OCI-LY7 (cell line): ENCODE data around the gene ULBP1. TPM values are rescaled to one million over a fixed set of nuclear protein-coding genes. Genes with fewer than 3 reads are reported as not detected.
"Not testable (repeated sequence)": the region's sequence is repeated elsewhere in the genome, so short reads cannot be mapped to it uniquely, and the experiment has no call there.

Source experiments
- BruUV-seq: library from RNA; stranded (reverse); fragments of 400-500 nt; replicated peaks from 2 replicates; lab custom pipeline; 2021; lab: Mats Ljungman, UMichigan
- CTCF ChIA-PET: fragments of 300-600 bp; sonication (Branson Sonifier 250); formaldehyde crosslinking; loops from one replicate; lab custom pipeline; 2022; ENCODE audit warnings: antibody characterized with exemption; ENCODE audit not compliant: unreplicated experiment; lab: Charles Lee
- POLR2A ChIA-PET: fragments of 300-600 bp; sonication (Branson Sonifier 250); formaldehyde crosslinking; loops from one replicate; lab custom pipeline; 2022; ENCODE audit warnings: antibody characterized with exemption; lab: Charles Lee
- DNase-seq: peaks from one replicate; pipeline ENCODE4 v3.0.0-alpha.2; 2015; ENCODE audit warnings: low spot score
- H2AFZ ChIP-seq: fragments of 200-600 bp; sonication (generic), shearing (Covaris generic); 2 replicates; pipeline ENCODE4 v1.6.1; 2014; ENCODE audit warnings: mild to moderate bottlenecking, antibody characterized with exemption, low read length, moderate library complexity
- H3K27ac ChIP-seq: fragments of 200-600 bp; sonication (generic); 2 replicates; pipeline ENCODE4 v1.5.1; 2014; ENCODE audit warnings: mixed run types, low read depth, mild to moderate bottlenecking, moderate library complexity, low read length, inconsistent platforms; ENCODE audit not compliant: poor library complexity, severe bottlenecking
- H3K36me3 ChIP-seq: fragments of 200-600 bp; sonication (generic); 2 replicates; pipeline ENCODE4 v1.6.1; 2014; ENCODE audit warnings: mild to moderate bottlenecking, antibody characterized with exemption, low read length, moderate library complexity, mixed read lengths; ENCODE audit not compliant: insufficient read depth
- H3K4me1 ChIP-seq: fragments of 200-600 bp; sonication (generic); 2 replicates; pipeline ENCODE4 v1.5.1; 2014; ENCODE audit warnings: mild to moderate bottlenecking, low read length; ENCODE audit not compliant: insufficient read depth, poor library complexity, severe bottlenecking
- H3K4me2 ChIP-seq: fragments of 200-600 bp; sonication (generic); 2 replicates; pipeline ENCODE4 v1.6.1; 2014; ENCODE audit warnings: mild to moderate bottlenecking, low read length
- H3K4me3 ChIP-seq: fragments of 200-600 bp; sonication (generic); 2 replicates; pipeline ENCODE4 v1.5.1; 2014; ENCODE audit warnings: mild to moderate bottlenecking, low read depth, low read length; ENCODE audit not compliant: poor library complexity, severe bottlenecking
- H3K79me2 ChIP-seq: fragments of 200-600 bp; sonication (generic); 2 replicates; pipeline ENCODE4 v1.6.1; 2016; ENCODE audit warnings: low read depth, mild to moderate bottlenecking, low read length, moderate library complexity, mixed read lengths; ENCODE audit not compliant: insufficient read depth
- H3K9me2 ChIP-seq: fragments of 200-600 bp; sonication (generic); 2 replicates; pipeline ENCODE4 v1.6.1; 2016; ENCODE audit warnings: mild to moderate bottlenecking, low read length, mixed read lengths; ENCODE audit not compliant: insufficient read depth
- H3K9me3 ChIP-seq: fragments of 200-600 bp; sonication (generic); 2 replicates; pipeline ENCODE4 v1.6.1; 2014; ENCODE audit warnings: mild to moderate bottlenecking, mixed run types, low read length, mixed read lengths
- H4K20me1 ChIP-seq: fragments of 200-600 bp; sonication (generic); 2 replicates; pipeline ENCODE4 v1.6.1; 2014; ENCODE audit warnings: mild to moderate bottlenecking, antibody characterized with exemption, low read length, moderate library complexity, mixed read lengths; ENCODE audit not compliant: insufficient read depth
- EZH2phosphoT487 ChIP-seq: fragments of 200-600 bp; sonication (generic); IDR thresholded peaks from 2 replicates; pipeline ENCODE4 v1.6.1; 2018; ENCODE audit warnings: low read depth, borderline replicate concordance, mild to moderate bottlenecking, mixed run types, antibody characterized with exemption, low read length, moderate library complexity, mixed read lengths
- intact Hi-C: fragments of 100-400 bp; cut with micrococcal nuclease; formaldehyde crosslinking; loops from one replicate; pipeline ENCODE4 v1.10.0; 2022; ENCODE audit not compliant: unreplicated experiment
- total RNA-seq, 2 experiments: library from RNA; depleted of rRNA in 1 of 2; stranded (reverse); fragments of >200 nt in 1 of 2; shearing (Covaris generic) in 1 of 2; gene quantifications; 2 replicates each; pipeline ENCODE4 v1.2.3, GENCODE V29; 2014 to 2022
- TF ChIP-seq, protein P1 (sequence below): fragments of 200-600 bp; sonication (generic); conservative IDR thresholded peaks from 2 replicates; pipeline ENCODE4 v1.5.1; 2014; ENCODE audit warnings: mild to moderate bottlenecking, antibody characterized with exemption, low read length, moderate library complexity, mixed read lengths

ULBP1 gene
- total RNA-seq, 2 experiments from 2014 or later = 0.79 to 2.3 TPM

GRCh38 chr6:150017186-150017521 lies 53.4 kb downstream of the ULBP1 start:
- H3K4me1 ChIP-seq, DNase-seq, H3K4me3 ChIP-seq, H3K9me2 ChIP-seq, H2AFZ ChIP-seq, H3K4me2 ChIP-seq, H3K27ac ChIP-seq, H3K36me3 ChIP-seq, H3K79me2 ChIP-seq, BruUV-seq, H3K9me3 ChIP-seq, CTCF ChIA-PET, H4K20me1 ChIP-seq: not testable (repeated sequence)
- intact Hi-C loops = loop anchor here (1.0 to 2.0 kb wide), 3 partner anchors 83 to 318 kb away; no protein-coding TSS in a partner anchor
- POLR2A ChIA-PET = interaction anchor here (0.6 kb wide), 1 partner anchor 315 kb away, joined by 5 read pairs; no protein-coding TSS in a partner anchor
- TF ChIP-seq, protein P1, sequence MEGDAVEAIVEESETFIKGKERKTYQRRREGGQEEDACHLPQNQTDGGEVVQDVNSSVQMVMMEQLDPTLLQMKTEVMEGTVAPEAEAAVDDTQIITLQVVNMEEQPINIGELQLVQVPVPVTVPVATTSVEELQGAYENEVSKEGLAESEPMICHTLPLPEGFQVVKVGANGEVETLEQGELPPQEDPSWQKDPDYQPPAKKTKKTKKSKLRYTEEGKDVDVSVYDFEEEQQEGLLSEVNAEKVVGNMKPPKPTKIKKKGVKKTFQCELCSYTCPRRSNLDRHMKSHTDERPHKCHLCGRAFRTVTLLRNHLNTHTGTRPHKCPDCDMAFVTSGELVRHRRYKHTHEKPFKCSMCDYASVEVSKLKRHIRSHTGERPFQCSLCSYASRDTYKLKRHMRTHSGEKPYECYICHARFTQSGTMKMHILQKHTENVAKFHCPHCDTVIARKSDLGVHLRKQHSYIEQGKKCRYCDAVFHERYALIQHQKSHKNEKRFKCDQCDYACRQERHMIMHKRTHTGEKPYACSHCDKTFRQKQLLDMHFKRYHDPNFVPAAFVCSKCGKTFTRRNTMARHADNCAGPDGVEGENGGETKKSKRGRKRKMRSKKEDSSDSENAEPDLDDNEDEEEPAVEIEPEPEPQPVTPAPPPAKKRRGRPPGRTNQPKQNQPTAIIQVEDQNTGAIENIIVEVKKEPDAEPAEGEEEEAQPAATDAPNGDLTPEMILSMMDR = peak; percentile 66

DNA sequence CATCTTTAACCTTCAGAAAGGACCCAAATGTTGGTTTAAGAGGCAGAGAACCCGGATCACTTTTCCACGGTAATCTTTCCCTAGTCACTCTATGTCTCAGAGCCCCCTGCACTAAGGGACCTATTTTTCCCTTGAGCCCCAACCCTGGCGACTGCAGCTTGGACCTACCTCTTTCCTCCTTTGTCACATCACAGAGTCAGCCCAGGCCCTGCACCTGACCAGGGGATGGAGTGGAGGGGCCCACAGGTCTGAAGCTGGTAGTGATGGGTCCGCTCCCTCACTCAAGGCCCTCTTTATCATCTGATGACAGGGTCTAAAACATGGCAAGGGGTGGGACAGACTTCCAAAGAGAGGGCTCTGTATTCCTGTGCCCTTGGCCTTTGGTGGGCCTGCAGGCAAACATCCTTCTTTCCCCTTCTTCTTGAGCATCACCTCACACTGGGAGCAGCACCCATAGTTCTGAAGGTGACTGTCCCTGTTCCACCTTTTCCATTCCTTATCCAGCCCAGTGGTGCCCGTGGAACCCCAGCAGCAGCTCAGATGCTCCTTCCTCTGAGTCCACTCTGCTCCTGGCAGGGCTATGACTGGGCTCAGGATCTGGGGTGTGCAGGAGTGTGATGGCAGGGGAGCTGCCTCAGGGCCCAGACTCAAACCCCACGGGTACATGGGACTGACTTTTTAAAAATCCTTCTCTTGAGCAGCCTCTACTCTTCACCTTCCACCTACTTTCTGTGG lies 55.3 kb downstream of the ULBP1 start:
- Histone ChIP-seq H4K20me1 (no peaks in the 10 kb centered on the region), H3K27ac (no peak overlapping the region), H3K9me2 (no peaks in the 10 kb centered on the region), H3K4me2 (no peak overlapping the region), H3K36me3 (no peaks in the 10 kb centered on the region), H3K9me3 (no peaks in the 10 kb centered on the region), H3K4me1 (no peaks in the 10 kb centered on the region), H3K4me3 (no peak overlapping the region), H2AFZ (no peak overlapping the region), H3K79me2 (no peaks in the 10 kb centered on the region)
- ChIA-PET POLR2A (no interaction called here), CTCF (no interaction called here)
- DNase-seq = no peak
- TF ChIP-seq, protein P1 = no peak
- no peak for TF ChIP-seq EZH2phosphoT487
- intact Hi-C loops = no loop called here
- BruUV-seq = no TSS peak

- H3K36me3 ChIP-seq, H3K9me3 ChIP-seq, H3K4me2 ChIP-seq, H4K20me1 ChIP-seq, H3K4me1 ChIP-seq, H3K79me2 ChIP-seq, intact Hi-C loops, BruUV-seq, H2AFZ ChIP-seq, CTCF ChIA-PET, DNase-seq, POLR2A ChIA-PET, H3K9me2 ChIP-seq, H3K27ac ChIP-seq, H3K4me3 ChIP-seq: not testable (repeated sequence)
These were observed 58.1 kb downstream of the ULBP1 start for GRCh38 chr6:150021870-150022269.

Other genes with a start within 250 kb of the ULBP1 start
- gene LATS1, start 245.8 kb upstream of the ULBP1 start, total RNA-seq (2014; rRNA removed; shearing (Covaris generic)) = 15.6 and 23.1 TPM in 2 replicates
- 30.3 and 30.7 TPM in 2 replicates for gene LATS1, start 245.8 kb upstream of the ULBP1 start, total RNA-seq (2022)
- gene NUP43, start 217.4 kb upstream of the ULBP1 start, total RNA-seq (2014; rRNA removed; shearing (Covaris generic)) = 28.6 and 30.7 TPM in 2 replicates
- gene NUP43, start 217.4 kb upstream of the ULBP1 start, total RNA-seq (2022) = 72.4 and 73.0 TPM in 2 replicates
- gene PCMT1, start 214.2 kb upstream of the ULBP1 start, total RNA-seq (2014; rRNA removed; shearing (Covaris generic)) = 125 and 140 TPM in 2 replicates
- gene PCMT1, start 214.2 kb upstream of the ULBP1 start, total RNA-seq (2022) = 116 and 117 TPM in 2 replicates
- gene LRP11, start 99.6 kb upstream of the ULBP1 start, total RNA-seq (2014; rRNA removed; shearing (Covaris generic)) = 1.1 and 1.5 TPM in 2 replicates
- gene LRP11, start 99.6 kb upstream of the ULBP1 start, total RNA-seq (2022) = 1.2 and 1.5 TPM in 2 replicates
- gene RAET1E, start 65.8 kb upstream of the ULBP1 start, total RNA-seq (2014; rRNA removed; shearing (Covaris generic)) = not detected in 2 replicates
- gene RAET1E, start 65.8 kb upstream of the ULBP1 start, total RNA-seq (2022) = not detected in 2 replicates
- not detected in 2 replicates for gene RAET1G, start 40.8 kb upstream of the ULBP1 start, total RNA-seq (2014; rRNA removed; shearing (Covaris generic))
- gene RAET1G, start 40.8 kb upstream of the ULBP1 start, total RNA-seq (2022) = not detected in 2 replicates
- gene ULBP2, start 21.9 kb upstream of the ULBP1 start, total RNA-seq (2014; rRNA removed; shearing (Covaris generic)) = 0.60 TPM in 1 of 2 replicates, not detected in the other
- 2.6 and 3.0 TPM in 2 replicates for gene ULBP2, start 21.9 kb upstream of the ULBP1 start, total RNA-seq (2022)
- not detected in 2 replicates for gene RAET1L, start 61.6 kb downstream of the ULBP1 start, total RNA-seq (2014; rRNA removed; shearing (Covaris generic))
- gene RAET1L, start 61.6 kb downstream of the ULBP1 start, total RNA-seq (2022) = not detected in 2 replicates
- gene ULBP3, start 105.2 kb downstream of the ULBP1 start, total RNA-seq (2014; rRNA removed; shearing (Covaris generic)) = 3.5 and 4.5 TPM in 2 replicates
- gene ULBP3, start 105.2 kb downstream of the ULBP1 start, total RNA-seq (2022) = 4.1 and 4.3 TPM in 2 replicates
- gene PPP1R14C, start 179.1 kb downstream of the ULBP1 start, total RNA-seq (2014; rRNA removed; shearing (Covaris generic)) = not detected in 2 replicates
- gene PPP1R14C, start 179.1 kb downstream of the ULBP1 start, total RNA-seq (2022) = 1.3 and 1.8 TPM in 2 replicates